Caki2 (cell line): ENCODE results near the gene PRODH. TPM values are rescaled to one million over a fixed set of nuclear protein-coding genes. Genes with fewer than 3 reads are reported as not detected.
"Not testable (repeated sequence)": the region's sequence is repeated elsewhere in the genome, so short reads cannot be mapped to it uniquely, and the experiment has no call there.

Experiments
- DNase-seq: peaks from one replicate; pipeline ENCODE4 v3.0.0-alpha.2; 2015; ENCODE audit warnings: low read depth
- in situ Hi-C: cut with HindIII; loops from 2 replicates; pipeline ENCODE4 v1.10.0; 2016; ENCODE audit warnings: low sequenced_read_pairs, low pct_unique_long_range_greater_than_20kb, mixed read lengths
- total RNA-seq: library from RNA; depleted of rRNA; stranded (reverse); fragments of >200 nt; shearing (Covaris generic); gene quantifications from 2 replicates; pipeline ENCODE4 v1.2.3, GENCODE V29; 2014; ENCODE audit warnings: low replicate concordance

The PRODH gene
- total RNA-seq, 1 experiment from 2014 or later: 7.0 TPM

DNA sequence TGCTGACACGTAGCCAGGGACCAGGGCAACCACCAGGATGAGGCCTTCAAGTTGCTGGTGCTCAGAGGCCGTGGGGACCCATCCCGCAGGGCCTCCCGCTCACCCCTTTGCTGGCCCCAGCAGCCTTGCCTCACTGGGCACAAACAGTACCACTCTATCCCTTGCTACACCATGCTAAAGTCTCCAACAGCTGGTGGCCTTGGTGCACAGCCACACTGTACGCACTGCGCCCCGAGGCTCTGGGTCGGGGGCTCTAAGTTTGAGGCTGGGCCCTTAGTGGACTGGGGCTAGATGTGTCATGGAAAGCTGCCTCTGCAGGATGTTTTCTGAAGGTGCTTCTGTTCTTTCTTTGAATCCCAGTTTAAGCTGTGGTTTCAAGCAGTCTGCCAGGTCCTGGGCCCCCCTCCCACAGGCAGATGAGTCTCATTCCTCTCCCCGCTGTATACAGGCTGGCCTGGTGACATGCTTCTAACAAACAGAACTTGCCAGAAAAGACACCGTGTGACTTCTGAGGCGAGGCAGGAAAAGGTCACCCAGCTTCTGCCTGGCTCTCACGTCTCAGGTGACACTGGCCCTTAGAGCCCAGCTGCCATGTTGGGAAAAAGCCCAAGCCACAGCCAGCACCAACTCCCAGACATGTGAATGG is 15.7 kb downstream of the PRODH start:
- DNase-seq, in situ Hi-C loops: not testable (repeated sequence)

DNA sequence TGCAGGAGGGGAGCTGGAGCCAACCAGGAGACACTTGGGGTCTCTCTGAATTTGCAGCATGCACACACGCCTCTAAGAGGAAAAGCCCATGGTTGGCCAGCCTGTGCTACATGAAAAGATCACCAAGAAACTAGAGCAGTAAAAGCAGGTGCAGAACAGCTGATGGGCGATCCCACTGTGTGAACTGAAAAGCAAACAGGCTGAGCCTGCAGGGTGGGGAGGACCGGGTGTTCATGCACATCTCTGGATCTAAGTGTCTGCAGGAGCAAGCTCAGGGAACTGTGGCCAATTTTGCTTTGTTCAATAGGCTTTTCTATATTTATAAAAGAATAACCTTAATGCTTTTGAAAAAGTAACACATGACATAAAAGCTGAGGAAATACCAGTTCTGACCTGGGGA is 18.3 kb downstream of the PRODH start:
- in situ Hi-C loops: not testable (repeated sequence)

DNA sequence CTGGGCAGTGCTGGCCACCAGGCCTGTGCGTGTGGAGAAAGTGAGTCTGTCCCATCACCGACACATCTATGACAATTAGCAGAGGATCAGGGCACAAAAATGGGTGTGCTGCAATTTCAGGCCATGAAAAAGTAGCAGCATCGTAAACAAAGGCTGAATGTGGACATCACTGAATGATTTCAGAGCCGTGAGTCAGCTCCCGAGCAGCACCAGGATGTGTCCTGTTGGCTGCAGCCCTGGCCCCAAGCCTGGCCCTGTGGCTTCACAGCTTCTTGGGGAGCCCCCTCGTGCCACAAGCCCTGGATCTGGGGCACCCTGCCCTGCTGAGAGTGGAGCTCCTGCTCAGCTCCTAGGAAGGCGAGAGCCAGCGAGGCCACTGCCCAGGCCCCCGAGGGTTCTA is 20.5 kb downstream of the PRODH start:
- in situ Hi-C loops: not testable (repeated sequence)

More for the DNA sequence above, 18.3 kb downstream of the PRODH start:
- not testable (repeated sequence) for DNase-seq

DNA sequence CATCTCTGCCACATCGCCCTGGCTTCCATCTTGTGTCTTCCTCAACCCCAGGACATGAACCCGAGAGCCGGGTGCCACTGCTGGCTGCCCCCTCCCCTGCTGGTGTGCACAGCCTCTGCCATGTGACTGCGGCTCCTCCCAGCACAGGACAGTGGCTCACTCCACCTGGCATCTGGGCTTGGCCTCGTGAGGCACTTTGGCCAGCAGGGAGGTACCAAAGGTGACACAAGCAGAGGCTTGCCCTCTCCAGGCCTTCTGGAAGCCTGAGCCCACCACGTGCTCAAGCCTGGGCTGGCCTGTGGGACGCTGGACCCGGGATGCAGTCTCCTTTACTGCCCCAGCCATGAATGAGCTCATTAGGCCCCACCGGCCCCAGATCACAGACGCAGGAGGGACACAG is 21.5 kb downstream of the PRODH start:
- DNase-seq, in situ Hi-C loops: not testable (repeated sequence)

More for the DNA sequence above, 20.5 kb downstream of the PRODH start:
- DNase-seq: not testable (repeated sequence)

DNA sequence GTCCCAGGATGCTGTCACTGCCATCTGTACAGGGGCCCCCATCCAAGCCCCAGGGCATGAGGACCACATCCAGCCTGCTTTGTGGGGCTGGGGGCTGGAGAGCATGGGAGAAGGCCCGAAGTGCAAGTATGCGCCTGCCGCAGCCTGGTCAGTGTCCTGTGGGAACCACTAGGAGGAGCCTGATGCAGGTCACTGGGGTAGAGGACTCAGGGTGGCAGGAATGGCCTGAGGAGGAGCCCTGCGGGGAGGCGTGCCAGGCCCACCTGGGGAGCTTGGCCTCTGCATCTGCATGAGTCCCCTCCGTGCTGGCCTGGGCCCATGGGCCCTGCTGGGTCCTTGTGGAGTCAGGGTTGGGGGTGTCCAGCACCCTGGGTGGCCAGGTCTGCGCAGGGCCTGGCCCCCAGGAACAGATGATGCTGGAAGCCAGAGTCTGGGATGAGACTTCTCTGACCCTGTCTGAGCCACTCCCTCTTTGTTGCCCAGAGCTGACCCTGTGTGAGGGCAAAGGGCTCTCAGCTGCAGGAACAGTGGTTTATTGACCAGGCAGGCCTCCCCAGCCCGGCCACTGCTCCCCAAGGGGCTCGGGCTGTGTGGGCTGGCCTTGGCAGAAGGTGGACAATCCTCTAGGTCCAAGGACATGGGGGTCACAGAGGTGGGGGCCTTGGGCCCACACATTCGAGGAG is 23.7 kb downstream of the PRODH start:
- in situ Hi-C loops, DNase-seq: not testable (repeated sequence)

DNA sequence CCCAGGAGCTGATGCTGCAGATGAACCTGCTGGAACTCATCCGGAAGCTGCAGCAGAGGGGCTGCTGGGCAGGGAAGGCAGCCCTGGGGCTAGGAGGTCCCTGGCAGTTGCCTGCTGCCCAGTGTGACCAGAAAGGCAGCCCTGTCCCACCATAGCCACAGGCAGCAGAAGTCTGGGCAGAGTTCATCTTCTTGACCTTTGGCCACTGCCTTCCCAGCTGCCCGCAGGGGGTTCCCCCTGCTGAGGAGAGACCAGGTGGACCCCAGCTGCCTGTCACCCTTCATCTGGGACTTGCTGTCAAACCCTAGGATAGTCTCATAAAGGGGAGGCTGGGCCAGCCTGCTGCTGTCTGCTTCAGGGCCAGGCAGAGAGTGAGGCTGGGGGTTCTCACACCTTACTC is 24.6 kb downstream of the PRODH start:
- in situ Hi-C loops, DNase-seq: not testable (repeated sequence)

DNA sequence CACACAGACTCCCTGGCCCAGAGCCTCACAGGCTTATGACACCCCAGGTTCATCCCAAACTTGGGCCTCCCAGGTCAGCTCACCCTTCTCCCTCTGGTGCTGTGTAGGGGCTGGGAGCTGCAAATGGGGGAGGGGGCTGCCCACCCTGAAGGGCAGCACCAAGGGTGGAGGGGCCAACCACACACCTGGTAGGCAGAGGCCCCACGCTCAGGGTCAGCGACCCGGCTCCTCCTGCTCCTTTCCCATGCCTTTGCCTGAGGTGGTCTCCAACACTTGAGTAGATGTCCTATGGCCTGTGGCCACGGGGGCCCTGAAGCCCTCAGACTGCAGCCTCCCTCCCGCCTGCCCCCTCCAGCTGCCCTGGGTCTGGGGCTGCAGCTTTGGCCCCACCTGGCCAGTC is 26.5 kb downstream of the PRODH start:
- in situ Hi-C loops: no loop called here
- DNase-seq: no peak

DNA sequence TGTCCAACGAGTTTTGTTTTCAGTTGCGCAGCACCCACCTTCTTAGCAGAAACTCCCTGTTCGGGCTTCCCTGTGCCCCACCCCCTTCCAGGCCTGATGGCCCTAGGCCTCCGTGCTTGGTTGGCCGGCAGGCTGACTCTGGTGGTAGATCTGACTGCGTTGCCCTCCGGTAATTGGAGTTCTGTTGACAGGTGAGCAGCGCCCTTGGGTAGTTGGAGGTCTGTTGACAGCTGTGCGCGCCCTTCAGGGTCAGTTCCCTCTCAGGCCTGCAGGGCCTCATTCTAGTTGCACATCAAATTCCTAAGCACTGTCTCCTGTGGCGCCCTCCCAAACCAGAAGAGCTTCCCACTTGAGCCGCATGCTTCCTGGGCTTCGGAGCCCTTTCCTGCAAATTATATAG is 29.2 kb downstream of the PRODH start:
- no peak for DNase-seq
- in situ Hi-C loops: no loop called here

DNA sequence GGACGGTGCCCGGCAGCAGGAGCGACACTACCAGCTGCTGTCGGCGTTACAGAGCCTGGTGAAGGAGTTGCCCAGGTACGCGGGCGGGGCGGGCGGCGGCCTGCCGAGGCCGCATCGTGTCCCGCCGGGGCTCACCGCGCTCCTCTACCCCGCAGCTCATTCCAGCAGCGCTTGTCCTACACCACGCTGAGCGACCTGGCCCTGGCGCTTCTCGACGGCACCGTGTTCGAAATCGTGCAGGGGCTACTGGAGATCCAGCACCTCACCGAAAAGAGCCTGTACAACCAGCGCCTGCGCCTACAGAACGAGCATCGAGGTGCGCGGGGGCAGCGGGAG is 29.7 kb downstream of the PRODH start:
- in situ Hi-C loops, DNase-seq: not testable (repeated sequence)

DNA sequence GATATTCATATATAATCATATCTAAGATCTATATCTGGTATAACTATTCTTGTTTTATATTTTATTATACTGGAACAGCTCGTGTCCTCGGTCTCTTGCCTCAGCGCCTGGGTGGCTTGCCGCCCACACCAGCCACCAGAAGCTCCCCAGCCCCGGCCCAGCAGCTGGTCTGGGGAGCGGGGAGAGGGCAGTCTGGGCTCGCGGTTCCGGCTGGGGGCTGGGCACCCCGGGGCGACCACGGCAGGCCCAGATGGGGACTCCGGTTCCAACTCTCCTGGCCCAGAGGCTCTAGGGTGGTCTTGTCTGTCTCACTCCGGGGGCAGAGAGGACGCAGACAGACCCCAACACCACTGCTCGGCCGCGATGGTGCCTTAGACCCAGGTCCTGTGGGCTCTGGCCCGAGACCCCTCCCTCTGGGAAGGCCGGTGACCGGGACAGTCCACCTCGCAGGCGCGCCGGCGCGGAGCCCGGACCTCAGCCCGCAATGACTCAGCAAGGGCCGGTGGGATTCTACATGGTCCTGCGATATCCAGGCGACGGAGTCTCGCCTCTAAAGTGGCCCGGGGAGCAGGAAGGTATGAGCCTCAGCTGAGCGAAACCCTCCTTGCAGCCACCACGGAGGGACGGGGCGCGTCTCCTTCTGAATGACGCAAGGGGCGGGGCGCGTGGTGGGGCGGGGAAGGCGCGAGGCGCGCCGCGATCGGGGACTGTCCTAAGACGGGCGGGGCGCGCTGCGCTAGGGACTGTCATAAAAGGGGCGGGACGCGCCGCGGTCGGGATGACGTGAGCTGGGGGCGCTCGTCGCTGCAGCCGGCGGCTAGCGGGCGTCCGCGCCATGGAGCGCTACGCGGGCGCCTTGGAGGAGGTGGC is 30.3 kb downstream of the PRODH start, which contains the start of gene DGCR6:
Gene DGCR6, plus strand, starts transcription at position 781 of the 870 bp plus-strand sequence. Its CDS starts 55 bp downstream, at position 836.
- in situ Hi-C loops: no loop called here
- DNase-seq: no peak

DNA sequence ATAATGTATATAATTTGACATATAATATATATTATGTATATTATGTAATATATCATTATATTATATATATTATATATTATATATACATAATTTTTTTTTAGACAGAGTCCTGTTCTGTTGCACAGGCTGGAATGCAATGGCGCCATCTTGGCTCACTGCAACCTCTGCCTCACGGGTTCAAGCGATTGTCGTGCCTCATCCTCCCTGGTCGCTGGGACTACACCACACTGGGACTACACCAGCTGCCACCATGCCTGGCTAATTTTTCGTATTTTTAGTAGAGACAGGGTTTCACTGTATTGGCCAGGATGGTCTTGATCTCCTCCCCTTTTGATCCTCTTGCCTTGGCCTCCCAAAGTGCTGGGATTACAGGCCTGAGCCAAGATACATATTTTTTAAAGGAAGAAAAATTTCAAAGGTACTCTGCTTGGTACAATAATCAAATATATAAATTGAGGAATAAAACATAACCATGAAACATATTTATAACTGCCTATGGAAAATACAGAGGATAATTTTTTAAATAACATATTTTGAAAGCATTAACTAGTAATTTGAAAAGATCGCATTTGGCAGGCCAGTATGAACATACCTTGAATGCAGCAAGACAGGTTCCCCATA is 39.9 kb downstream of the PRODH start:
- DNase-seq, in situ Hi-C loops: not testable (repeated sequence)

DNA sequence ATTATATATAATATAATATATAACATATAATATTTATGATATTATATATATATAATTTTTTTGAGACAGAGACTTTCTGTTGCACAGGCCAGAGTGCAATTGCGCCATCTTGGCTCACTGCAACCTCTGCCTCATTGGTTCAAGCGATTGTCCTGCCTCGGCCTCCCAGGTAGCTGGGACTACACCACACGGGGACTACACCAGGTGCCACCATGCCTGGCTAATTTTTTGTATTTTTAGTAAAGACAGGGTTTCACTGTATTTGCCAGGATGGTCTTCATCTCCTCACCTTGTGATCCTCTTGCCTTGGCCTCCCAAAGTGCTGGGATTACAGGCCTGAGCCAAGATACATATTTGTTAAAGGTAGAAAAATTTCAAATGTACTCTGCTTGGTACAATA is 42.3 kb downstream of the PRODH start:
- DNase-seq, in situ Hi-C loops: not testable (repeated sequence)

DNA sequence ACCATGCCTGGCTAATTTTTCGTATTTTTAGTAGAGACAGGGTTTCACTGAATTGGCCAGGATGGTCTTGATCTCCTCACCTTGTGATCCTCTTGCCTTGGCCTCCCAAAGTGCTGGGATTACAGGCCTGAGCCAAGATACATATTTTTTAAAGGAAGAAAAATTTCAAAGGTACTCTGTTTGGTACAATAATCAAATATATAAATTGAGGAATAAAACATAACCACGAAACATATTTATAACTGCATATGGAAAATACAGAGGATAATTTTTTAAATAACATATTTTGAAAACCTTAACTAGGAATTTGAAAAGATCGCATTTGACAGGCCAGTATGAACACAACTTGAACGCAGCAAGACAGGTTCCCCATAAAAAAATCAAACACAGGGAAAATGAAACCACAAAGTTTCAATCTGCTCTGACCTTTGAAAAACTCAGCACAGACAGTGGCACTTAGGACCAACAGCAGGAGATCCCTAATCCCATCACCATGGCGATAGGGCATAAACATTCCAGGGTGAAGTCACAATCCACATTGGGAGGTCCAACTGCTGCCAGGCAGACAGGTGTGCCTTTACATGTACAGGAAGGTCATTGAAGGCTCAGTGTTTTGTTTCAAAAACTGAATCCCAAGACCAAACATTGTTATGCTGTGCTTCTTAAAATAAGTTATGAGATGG is 45.4 kb downstream of the PRODH start:
- DNase-seq, in situ Hi-C loops: not testable (repeated sequence)

DNA sequence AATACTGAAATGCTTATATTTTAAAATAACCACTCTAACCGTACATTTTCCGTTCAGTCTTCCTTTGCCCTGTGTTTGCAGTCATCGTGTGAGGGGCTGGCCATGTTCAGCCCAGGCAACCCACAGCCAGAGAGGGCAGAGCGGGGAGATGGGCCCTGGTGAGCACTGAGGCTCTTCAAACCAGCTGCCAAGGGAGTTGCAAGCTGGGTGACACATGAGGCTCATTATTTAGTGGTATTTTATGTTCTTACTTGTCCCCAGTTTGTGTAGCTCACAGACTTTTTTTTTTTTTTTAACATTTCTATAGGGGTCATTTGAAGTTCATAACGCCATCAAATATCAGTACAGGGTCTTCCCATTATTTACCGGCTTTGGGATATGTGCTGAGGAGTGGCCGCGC is 48.0 kb downstream of the PRODH start:
- in situ Hi-C loops: no loop called here

DNA sequence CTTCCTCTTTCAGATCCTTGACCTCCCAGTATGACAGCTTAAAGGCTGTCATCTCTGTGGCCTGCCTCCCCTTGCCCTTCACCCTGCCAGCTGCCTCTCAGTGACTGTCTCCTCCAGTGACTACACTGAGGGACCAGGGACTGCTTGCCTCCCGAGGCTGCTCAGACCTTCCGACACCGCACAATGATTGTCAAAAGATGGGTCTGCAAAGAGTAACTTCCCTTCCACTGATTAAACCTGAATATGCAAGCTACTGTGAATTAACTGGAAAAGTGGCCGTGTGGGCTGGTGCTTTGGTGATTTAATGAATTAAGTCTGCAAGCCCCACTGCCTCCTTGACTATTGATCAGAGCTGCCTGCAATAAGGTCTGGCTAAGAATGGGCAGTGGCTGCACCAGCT is 51.6 kb downstream of the PRODH start:
- in situ Hi-C loops, DNase-seq: not testable (repeated sequence)

More for the DNA sequence above, 48.0 kb downstream of the PRODH start:
- DNase-seq: no peak

DNA sequence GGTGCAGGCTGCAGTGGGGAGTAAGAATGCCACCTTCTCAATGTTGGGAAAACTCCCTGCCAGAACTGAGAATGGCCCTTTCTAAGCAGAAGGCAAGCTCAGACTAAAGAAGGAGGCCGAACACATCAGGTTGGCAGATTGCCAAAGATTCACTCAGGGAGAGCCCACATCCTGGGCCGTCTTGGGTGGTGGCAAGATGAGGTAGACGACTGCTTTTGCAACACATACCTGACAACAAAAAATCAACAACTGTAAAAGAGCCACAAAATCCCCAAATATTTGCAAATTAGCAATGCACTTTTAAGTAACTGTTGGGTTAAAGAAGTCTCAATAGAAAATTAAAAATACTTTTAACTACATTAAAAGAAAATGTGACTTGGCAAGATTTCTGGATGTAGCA is 54.8 kb downstream of the PRODH start:
- in situ Hi-C loops, DNase-seq: not testable (repeated sequence)
